A549 (cell line): ENCODE data around the gene MBNL3.

ENCODE experiments used
- ESRRA ChIP-seq: fragments of 150-350 bp; IDR thresholded peaks from 2 replicates; pipeline ENCODE4 v1.6.1; 2014; ENCODE audit warnings: mild to moderate bottlenecking, low read length, borderline replicate concordance
- MYC ChIP-seq: IDR thresholded peaks from 2 replicates; pipeline ENCODE4 v1.6.1; 2012; ENCODE audit warnings: mild to moderate bottlenecking, inconsistent platforms, low read length, improper control_type of control experiment, borderline replicate concordance
- NFE2L2 ChIP-seq: fragments of 150-350 bp; conservative IDR thresholded peaks from 2 replicates; pipeline ENCODE4 v1.6.1; 2014; ENCODE audit warnings: low read length
- PHF8 ChIP-seq: fragments of 200-600 bp; sonication (generic); IDR thresholded peaks from 2 replicates; pipeline ENCODE4 v1.6.1; 2016; ENCODE audit warnings: low read depth, mild to moderate bottlenecking, antibody characterized with exemption, moderate library complexity, borderline replicate concordance
- POLR2A ChIP-seq: IDR thresholded peaks from 2 replicates; pipeline ENCODE4 v1.6.1; 2012; ENCODE audit warnings: mild to moderate bottlenecking, low read length
- RAD21 ChIP-seq, 2 experiments: fragments of >200 bp in 1 of 2; sonication (Bioruptor Twin) in 1 of 2; formaldehyde crosslinking in 1 of 2; IDR thresholded peaks in 1 of 2; conservative IDR thresholded peaks in 1 of 2; 2 replicates in 1 of 2; 3 replicates in 1 of 2; pipeline ENCODE4 v1.6.1; 2012 to 2018; ENCODE audit warnings: inconsistent platforms in 1 of 2
- RCOR1 ChIP-seq: fragments of 150-350 bp; IDR thresholded peaks from 2 replicates; pipeline ENCODE4 v1.6.1; 2014; ENCODE audit warnings: antibody characterized with exemption, low read length, low read depth
- SREBF2 ChIP-seq: fragments of 450-650 bp; IDR thresholded peaks from 2 replicates; pipeline ENCODE4 v1.6.1; 2014; ENCODE audit warnings: mild to moderate bottlenecking, moderate library complexity
- ZFP36 ChIP-seq: fragments of 450-650 bp; IDR thresholded peaks from 2 replicates; pipeline ENCODE4 v1.6.1; 2014; ENCODE audit warnings: borderline replicate concordance; ENCODE audit not compliant: partially characterized antibody
- TF ChIP-seq, protein P1 (sequence below): fragments of >200 bp; sonication (Bioruptor Twin); formaldehyde crosslinking; IDR thresholded peaks from 3 replicates; pipeline ENCODE4 v1.5.1; 2016

GRCh38 chrX:132470179-132470578 is 18.7 kb downstream of the MBNL3 start:
- TF ChIP-seq, protein P1, sequence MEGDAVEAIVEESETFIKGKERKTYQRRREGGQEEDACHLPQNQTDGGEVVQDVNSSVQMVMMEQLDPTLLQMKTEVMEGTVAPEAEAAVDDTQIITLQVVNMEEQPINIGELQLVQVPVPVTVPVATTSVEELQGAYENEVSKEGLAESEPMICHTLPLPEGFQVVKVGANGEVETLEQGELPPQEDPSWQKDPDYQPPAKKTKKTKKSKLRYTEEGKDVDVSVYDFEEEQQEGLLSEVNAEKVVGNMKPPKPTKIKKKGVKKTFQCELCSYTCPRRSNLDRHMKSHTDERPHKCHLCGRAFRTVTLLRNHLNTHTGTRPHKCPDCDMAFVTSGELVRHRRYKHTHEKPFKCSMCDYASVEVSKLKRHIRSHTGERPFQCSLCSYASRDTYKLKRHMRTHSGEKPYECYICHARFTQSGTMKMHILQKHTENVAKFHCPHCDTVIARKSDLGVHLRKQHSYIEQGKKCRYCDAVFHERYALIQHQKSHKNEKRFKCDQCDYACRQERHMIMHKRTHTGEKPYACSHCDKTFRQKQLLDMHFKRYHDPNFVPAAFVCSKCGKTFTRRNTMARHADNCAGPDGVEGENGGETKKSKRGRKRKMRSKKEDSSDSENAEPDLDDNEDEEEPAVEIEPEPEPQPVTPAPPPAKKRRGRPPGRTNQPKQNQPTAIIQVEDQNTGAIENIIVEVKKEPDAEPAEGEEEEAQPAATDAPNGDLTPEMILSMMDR, result no peak
- TF ChIP-seq POLR2A (no peak), SREBF2 (no peak), ESRRA (no peak), ZFP36 (no peak), MYC (no peak), PHF8 (no peak), RAD21 (conservative IDR thresholded peaks at IDR 0.05 in 1 of 2, IDR thresholded peaks at IDR 0.05 in 1 of 2) (no peak), NFE2L2 (no peak), RCOR1 (no peak)
